PFSK-1 (cell line): ENCODE measurements around the gene U2AF1L4.

Experiments
- FOXP2 ChIP-seq: optimal IDR thresholded peaks from 2 replicates; pipeline ENCODE3; 2011; ENCODE audit warnings: borderline replicate concordance, control low read depth, inconsistent platforms; ENCODE audit not compliant: insufficient read depth; ENCODE audit errors: extremely low read length, extremely low read depth
- POLR2AphosphoS5 ChIP-seq: IDR thresholded peaks from 2 replicates; pipeline ENCODE4 v1.6.1; 2012; ENCODE audit warnings: low read depth, mild to moderate bottlenecking, control low read depth, low read length, moderate library complexity
- SIN3A ChIP-seq: IDR thresholded peaks from 2 replicates; pipeline ENCODE4 v1.6.1; 2012; ENCODE audit warnings: mild to moderate bottlenecking, low read length, moderate library complexity, borderline replicate concordance; ENCODE audit not compliant: insufficient read depth
- TAF1 ChIP-seq: IDR thresholded peaks from 2 replicates; pipeline ENCODE4 v1.6.1; 2012; ENCODE audit warnings: low read length, control low read depth, borderline replicate concordance; ENCODE audit not compliant: insufficient read depth
- TF ChIP-seq, protein P1 (sequence below), 2 experiments: IDR thresholded peaks; 2 replicates each; pipeline versions ENCODE4 v1.6.1 to v1.8.0; 2011 to 2012; ENCODE audit warnings: low read depth in 2 of 2, low read length in 2 of 2, control low read depth in 1 of 2, inconsistent platforms in 1 of 2, mild to moderate bottlenecking in 1 of 2, moderate library complexity in 1 of 2; ENCODE audit not compliant: insufficient read depth in 1 of 2

Gene U2AF1L4

GRCh38 chr19:35727053-35727955 lies 17.9 kb downstream of the U2AF1L4 start:
- TF ChIP-seq, protein P1, sequence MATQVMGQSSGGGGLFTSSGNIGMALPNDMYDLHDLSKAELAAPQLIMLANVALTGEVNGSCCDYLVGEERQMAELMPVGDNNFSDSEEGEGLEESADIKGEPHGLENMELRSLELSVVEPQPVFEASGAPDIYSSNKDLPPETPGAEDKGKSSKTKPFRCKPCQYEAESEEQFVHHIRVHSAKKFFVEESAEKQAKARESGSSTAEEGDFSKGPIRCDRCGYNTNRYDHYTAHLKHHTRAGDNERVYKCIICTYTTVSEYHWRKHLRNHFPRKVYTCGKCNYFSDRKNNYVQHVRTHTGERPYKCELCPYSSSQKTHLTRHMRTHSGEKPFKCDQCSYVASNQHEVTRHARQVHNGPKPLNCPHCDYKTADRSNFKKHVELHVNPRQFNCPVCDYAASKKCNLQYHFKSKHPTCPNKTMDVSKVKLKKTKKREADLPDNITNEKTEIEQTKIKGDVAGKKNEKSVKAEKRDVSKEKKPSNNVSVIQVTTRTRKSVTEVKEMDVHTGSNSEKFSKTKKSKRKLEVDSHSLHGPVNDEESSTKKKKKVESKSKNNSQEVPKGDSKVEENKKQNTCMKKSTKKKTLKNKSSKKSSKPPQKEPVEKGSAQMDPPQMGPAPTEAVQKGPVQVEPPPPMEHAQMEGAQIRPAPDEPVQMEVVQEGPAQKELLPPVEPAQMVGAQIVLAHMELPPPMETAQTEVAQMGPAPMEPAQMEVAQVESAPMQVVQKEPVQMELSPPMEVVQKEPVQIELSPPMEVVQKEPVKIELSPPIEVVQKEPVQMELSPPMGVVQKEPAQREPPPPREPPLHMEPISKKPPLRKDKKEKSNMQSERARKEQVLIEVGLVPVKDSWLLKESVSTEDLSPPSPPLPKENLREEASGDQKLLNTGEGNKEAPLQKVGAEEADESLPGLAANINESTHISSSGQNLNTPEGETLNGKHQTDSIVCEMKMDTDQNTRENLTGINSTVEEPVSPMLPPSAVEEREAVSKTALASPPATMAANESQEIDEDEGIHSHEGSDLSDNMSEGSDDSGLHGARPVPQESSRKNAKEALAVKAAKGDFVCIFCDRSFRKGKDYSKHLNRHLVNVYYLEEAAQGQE (IDR thresholded peaks at IDR 0.05; ENCODE audit: insufficient read depth in 1 of 2, low read depth in 2 of 2, low read length in 2 of 2) = no peak
- TF ChIP-seq FOXP2 (no peak), SIN3A (no peak), POLR2AphosphoS5 (no peak), TAF1 (no peak)

GRCh38 chr19:35725216-35725861 lies 19.9 kb downstream of the U2AF1L4 start:
- no peak for TF ChIP-seq POLR2AphosphoS5
- TF ChIP-seq, protein P1 (IDR thresholded peaks at IDR 0.05; ENCODE audit: insufficient read depth in 1 of 2, low read depth in 2 of 2, low read length in 2 of 2) = no peak
- no peak for TF ChIP-seq FOXP2
- no peak for TF ChIP-seq TAF1
- no peak for TF ChIP-seq SIN3A

DNA sequence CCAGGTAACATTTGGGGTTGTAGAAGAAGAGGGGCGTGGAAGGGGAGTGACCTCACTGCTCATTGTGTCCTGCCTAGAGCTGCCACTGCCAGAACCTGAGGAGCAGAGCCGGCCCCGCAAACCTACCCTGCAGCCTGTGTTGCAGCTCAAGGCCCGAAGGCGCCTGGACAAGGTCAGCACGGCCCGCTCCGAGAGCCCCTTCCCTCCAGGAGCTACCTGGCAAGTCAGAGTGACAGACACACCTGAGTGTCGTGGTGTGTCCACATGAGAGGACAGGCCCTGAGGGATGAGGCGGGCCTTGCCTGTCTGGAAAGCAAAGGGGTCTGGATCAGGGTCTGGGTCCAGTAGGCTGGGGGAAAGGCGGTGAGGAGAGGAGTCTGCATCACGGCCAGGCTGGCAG lies 20.7 kb downstream of the U2AF1L4 start:
- TF ChIP-seq SIN3A = no peak
- TF ChIP-seq, protein P1 (IDR thresholded peaks at IDR 0.05; ENCODE audit: insufficient read depth in 1 of 2, low read depth in 2 of 2, low read length in 2 of 2) = no peak
- 0 out of 2 replicates have a peak, but pooled peaks have one; percentile 14 for TF ChIP-seq POLR2AphosphoS5
- no peak for TF ChIP-seq TAF1

DNA sequence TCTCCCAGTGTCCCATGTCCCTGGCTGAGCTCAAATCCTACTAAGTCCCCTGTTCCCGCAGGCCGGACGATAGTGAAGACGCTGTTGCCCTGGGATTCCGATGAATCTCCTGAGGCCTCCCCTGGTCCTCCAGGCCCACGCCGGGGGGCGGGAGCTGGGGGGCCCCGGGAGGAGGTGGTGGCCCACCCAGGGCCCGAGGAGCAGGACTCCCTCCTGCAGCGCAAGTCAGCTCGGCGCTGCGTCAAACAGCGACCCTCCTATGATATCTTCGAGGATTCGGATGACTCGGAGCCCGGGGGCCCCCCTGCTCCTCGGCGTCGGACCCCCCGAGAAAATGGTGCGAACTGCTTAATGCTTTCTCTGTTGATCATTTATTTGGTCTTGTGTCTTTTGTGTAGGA lies 21.5 kb downstream of the U2AF1L4 start:
- TF ChIP-seq SIN3A (no peak), TAF1 (no peak), POLR2AphosphoS5 (no peak), FOXP2 (no peak)
- TF ChIP-seq, protein P1 (IDR thresholded peaks at IDR 0.05; ENCODE audit: insufficient read depth in 1 of 2, low read depth in 2 of 2, low read length in 2 of 2) = no peak
